A673 (cell line): ENCODE measurements around the gene CUBN. TPM values are rescaled to one million over a fixed set of nuclear protein-coding genes. Genes with fewer than 3 reads are reported as not detected.

Experiments
- BruUV-seq: library from RNA; stranded (reverse); fragments of 400-500 nt; replicated peaks from 2 replicates; lab custom pipeline; 2021; lab: Mats Ljungman, UMichigan
- CTCF ChIA-PET: fragments of 300-600 bp; sonication (Branson Sonifier 250); formaldehyde crosslinking; loops from one replicate; lab custom pipeline; 2022; ENCODE audit warnings: antibody characterized with exemption; lab: Charles Lee
- POLR2A ChIA-PET: fragments of 300-600 bp; sonication (Branson Sonifier 250); formaldehyde crosslinking; loops from one replicate; lab custom pipeline; 2022; ENCODE audit warnings: antibody characterized with exemption; ENCODE audit not compliant: low non-redundant PET; lab: Charles Lee
- DNase-seq: peaks from one replicate; pipeline ENCODE4 v3.0.0-alpha.2; 2015; ENCODE audit warnings: low spot score
- H3K27ac ChIP-seq: fragments of 200-600 bp; sonication (generic); 2 replicates; pipeline ENCODE4 v1.5.1; 2016; ENCODE audit warnings: mixed run types, low read depth, mild to moderate bottlenecking, mixed read lengths, antibody characterized with exemption, low read length; ENCODE audit not compliant: poor library complexity, severe bottlenecking
- H3K27me3 ChIP-seq: fragments of 200-600 bp; sonication (generic); replicated peaks from 2 replicates; pipeline ENCODE4 v1.6.1; 2017; ENCODE audit warnings: mixed run types, low read depth, mild to moderate bottlenecking, mixed read lengths, antibody characterized with exemption, low read length; ENCODE audit not compliant: insufficient read depth, poor library complexity
- H3K36me3 ChIP-seq: fragments of 200-600 bp; sonication (generic); 2 replicates; pipeline ENCODE4 v1.6.1; 2016; ENCODE audit warnings: mixed run types, mild to moderate bottlenecking, mixed read lengths, antibody characterized with exemption, low read length; ENCODE audit not compliant: insufficient read depth, poor library complexity, severe bottlenecking
- H3K4me1 ChIP-seq: fragments of 200-600 bp; sonication (generic); 2 replicates; pipeline ENCODE4 v1.6.1; 2017; ENCODE audit warnings: mixed run types, mild to moderate bottlenecking, mixed read lengths, antibody characterized with exemption, low read length; ENCODE audit not compliant: insufficient read depth, poor library complexity, severe bottlenecking
- H3K4me3 ChIP-seq: fragments of 200-600 bp; sonication (generic); 2 replicates; pipeline ENCODE4 v1.5.1; 2016; ENCODE audit warnings: low read depth, mixed run types, mild to moderate bottlenecking, mixed read lengths, low read length; ENCODE audit not compliant: poor library complexity, severe bottlenecking
- H3K9me3 ChIP-seq: fragments of 200-600 bp; sonication (generic); 2 replicates; pipeline ENCODE4 v1.6.1; 2016; ENCODE audit warnings: mixed run types, low read depth, mild to moderate bottlenecking, mixed read lengths, antibody characterized with exemption, low read length; ENCODE audit not compliant: poor library complexity, severe bottlenecking
- EZH2 ChIP-seq: fragments of 200-600 bp; sonication (generic); IDR thresholded peaks from 2 replicates; pipeline ENCODE4 v1.6.1; 2017; ENCODE audit warnings: borderline replicate concordance, low read depth, mild to moderate bottlenecking, mixed read lengths, antibody characterized with exemption, low read length; ENCODE audit not compliant: poor library complexity, severe bottlenecking
- intact Hi-C: fragments of 100-400 bp; cut with micrococcal nuclease; formaldehyde crosslinking; loops from one replicate; pipeline ENCODE4 v1.10.0; 2022; ENCODE audit not compliant: unreplicated experiment
- total RNA-seq: library from RNA; stranded (reverse); gene quantifications from 2 replicates; pipeline ENCODE4 v1.2.3, GENCODE V29; 2021
- TF ChIP-seq, protein P1 (sequence below): fragments of 300-800, 200-600 bp; sonication (generic); conservative IDR thresholded peaks from 2 replicates; pipeline ENCODE4 v1.5.1; 2017; ENCODE audit warnings: low read depth, mild to moderate bottlenecking, antibody characterized with exemption, low read length, moderate library complexity, mixed read lengths

CUBN gene
- total RNA-seq, 1 experiment from 2014 or later, result 3.4 TPM

- Histone ChIP-seq H3K27me3 (no peaks in the 10 kb centered on the region), H3K27ac (peak overlapping the region; percentile 52), H3K9me3 (no peaks in the 10 kb centered on the region), H3K4me1 (peaks cover 71% of the 10 kb centered on the region), H3K4me3 (no peak overlapping the region), H3K36me3 (no peaks in the 10 kb centered on the region)
- BruUV-seq, result TSS peak; percentile 51
- CTCF ChIA-PET, result no interaction called here
- POLR2A ChIA-PET, result no interaction called here
- intact Hi-C loops, result no loop called here
- no peak for TF ChIP-seq EZH2
- TF ChIP-seq, protein P1, sequence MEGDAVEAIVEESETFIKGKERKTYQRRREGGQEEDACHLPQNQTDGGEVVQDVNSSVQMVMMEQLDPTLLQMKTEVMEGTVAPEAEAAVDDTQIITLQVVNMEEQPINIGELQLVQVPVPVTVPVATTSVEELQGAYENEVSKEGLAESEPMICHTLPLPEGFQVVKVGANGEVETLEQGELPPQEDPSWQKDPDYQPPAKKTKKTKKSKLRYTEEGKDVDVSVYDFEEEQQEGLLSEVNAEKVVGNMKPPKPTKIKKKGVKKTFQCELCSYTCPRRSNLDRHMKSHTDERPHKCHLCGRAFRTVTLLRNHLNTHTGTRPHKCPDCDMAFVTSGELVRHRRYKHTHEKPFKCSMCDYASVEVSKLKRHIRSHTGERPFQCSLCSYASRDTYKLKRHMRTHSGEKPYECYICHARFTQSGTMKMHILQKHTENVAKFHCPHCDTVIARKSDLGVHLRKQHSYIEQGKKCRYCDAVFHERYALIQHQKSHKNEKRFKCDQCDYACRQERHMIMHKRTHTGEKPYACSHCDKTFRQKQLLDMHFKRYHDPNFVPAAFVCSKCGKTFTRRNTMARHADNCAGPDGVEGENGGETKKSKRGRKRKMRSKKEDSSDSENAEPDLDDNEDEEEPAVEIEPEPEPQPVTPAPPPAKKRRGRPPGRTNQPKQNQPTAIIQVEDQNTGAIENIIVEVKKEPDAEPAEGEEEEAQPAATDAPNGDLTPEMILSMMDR, result no peak
- DNase-seq, result peak; percentile 78
Observed at GRCh38 chr10:17062009-17062408, 67.6 kb downstream of the CUBN start.

GRCh38 chr10:17061418-17061817 is 68.2 kb downstream of the CUBN start:
- TF ChIP-seq, protein P1, result no peak
- no peak for TF ChIP-seq EZH2
- Histone ChIP-seq H3K36me3 (no peaks in the 10 kb centered on the region), H3K4me3 (no peak overlapping the region), H3K9me3 (no peaks in the 10 kb centered on the region), H3K27me3 (no peaks in the 10 kb centered on the region), H3K4me1 (peaks cover 69% of the 10 kb centered on the region), H3K27ac (peak overlapping the region; percentile 52)
- CTCF ChIA-PET, result no interaction called here
- BruUV-seq, result no TSS peak
- intact Hi-C loops, result no loop called here
- DNase-seq, result no peak
- POLR2A ChIA-PET, result no interaction called here

DNA sequence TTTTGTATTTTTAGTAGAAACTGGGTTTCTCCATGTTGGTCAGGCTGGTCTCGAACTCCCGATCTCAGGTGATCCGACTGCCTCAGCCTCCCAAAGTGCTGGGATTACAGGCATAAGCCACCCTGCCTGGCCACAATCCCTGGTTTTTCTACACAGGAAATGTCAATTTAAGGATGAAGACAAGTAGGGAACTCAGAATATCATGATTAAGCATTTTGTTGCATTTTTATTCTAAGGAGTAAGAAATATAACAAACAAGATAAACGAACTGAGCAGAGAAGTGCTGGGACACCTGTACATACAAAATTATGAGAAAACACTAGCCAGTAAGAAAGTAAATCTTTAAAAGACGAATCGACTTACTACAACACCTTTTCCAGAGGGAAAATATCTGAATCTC is 69.3 kb downstream of the CUBN start:
- peaks cover 60% of the 10 kb centered on the region for H3K4me1 ChIP-seq
- ChIA-PET POLR2A (no interaction called here), CTCF (no interaction called here)
- BruUV-seq, result no TSS peak
- intact Hi-C loops, result no loop called here
- no peaks in the 10 kb centered on the region for H3K9me3 ChIP-seq
- H3K36me3 ChIP-seq, result no peaks in the 10 kb centered on the region
- no peaks in the 10 kb centered on the region for H3K27me3 ChIP-seq
- TF ChIP-seq, protein P1, result no peak
- TF ChIP-seq EZH2, result no peak
- no peak overlapping the region for H3K27ac ChIP-seq
- no peak for DNase-seq
- H3K4me3 ChIP-seq, result no peak overlapping the region
